Fibroblast of pulmonary artery (primary cell): Measurements from ENCODE around the gene RLN3.

Source experiments
- DNase-seq: peaks from one replicate; pipeline ENCODE4 v3.0.0-alpha.2; 2010; ENCODE audit warnings: low read depth
- H3K4me3 ChIP-seq: replicated peaks from 2 replicates; pipeline ENCODE4 v1.5.1; 2011; ENCODE audit warnings: low read depth, mild to moderate bottlenecking, control low read depth, low read length, moderate library complexity
- TF ChIP-seq, protein P1 (sequence below): IDR thresholded peaks from 2 replicates; pipeline ENCODE4 v1.5.1; 2011; ENCODE audit warnings: mild to moderate bottlenecking, control low read depth, low read length, inconsistent platforms; ENCODE audit errors: missing control alignments

RLN3 gene

DNA sequence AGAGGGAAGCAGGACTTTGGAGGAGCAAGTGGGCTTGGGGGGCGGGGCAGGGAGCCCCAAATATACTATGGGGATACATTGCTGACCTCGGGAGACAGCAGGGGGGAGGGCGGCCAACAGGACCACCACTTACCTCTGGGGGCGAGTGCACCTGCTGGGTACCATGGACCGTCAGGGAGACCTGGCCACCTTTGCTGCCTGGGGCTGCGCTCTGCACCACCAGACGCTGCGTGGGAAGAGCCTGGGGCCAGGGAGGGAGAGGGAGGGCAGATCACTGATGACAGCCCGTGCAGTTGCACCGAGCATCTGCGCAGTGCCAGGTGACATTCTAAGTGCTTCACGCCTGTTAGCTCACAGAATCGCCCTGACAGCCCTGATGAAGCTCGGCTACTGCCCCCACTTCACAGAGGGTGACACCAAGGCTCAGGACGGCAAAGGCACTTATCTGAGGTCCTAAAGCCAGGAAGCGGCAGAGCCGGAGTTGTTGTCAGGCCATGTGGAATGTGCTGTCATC is 45.9 kb upstream of the RLN3 start:
- TF ChIP-seq, protein P1, sequence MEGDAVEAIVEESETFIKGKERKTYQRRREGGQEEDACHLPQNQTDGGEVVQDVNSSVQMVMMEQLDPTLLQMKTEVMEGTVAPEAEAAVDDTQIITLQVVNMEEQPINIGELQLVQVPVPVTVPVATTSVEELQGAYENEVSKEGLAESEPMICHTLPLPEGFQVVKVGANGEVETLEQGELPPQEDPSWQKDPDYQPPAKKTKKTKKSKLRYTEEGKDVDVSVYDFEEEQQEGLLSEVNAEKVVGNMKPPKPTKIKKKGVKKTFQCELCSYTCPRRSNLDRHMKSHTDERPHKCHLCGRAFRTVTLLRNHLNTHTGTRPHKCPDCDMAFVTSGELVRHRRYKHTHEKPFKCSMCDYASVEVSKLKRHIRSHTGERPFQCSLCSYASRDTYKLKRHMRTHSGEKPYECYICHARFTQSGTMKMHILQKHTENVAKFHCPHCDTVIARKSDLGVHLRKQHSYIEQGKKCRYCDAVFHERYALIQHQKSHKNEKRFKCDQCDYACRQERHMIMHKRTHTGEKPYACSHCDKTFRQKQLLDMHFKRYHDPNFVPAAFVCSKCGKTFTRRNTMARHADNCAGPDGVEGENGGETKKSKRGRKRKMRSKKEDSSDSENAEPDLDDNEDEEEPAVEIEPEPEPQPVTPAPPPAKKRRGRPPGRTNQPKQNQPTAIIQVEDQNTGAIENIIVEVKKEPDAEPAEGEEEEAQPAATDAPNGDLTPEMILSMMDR, result no peak
- H3K4me3 ChIP-seq, result no peak overlapping the region
- no peak for DNase-seq

DNA sequence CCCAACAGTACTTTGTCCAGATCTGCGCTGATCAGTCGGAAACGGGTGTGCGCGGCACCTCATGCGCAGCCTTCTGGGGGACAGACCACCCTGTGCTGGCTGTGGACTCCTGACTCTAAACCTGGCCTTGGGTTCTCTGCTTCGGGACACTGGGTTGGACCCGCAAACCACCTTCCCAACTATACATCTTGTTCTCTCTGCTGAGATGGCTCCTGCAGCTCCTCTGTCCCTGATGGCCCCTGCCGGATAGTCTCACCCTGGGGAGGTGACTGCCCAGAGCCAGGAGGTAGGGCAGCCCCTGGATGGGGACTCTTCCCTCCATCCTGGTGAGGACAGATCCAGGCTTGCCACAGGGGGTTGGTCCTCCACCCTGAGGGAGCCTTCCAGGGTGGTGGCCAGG is 45.2 kb upstream of the RLN3 start:
- no peak overlapping the region for H3K4me3 ChIP-seq
- TF ChIP-seq, protein P1, result no peak
- DNase-seq, result no peak

DNA sequence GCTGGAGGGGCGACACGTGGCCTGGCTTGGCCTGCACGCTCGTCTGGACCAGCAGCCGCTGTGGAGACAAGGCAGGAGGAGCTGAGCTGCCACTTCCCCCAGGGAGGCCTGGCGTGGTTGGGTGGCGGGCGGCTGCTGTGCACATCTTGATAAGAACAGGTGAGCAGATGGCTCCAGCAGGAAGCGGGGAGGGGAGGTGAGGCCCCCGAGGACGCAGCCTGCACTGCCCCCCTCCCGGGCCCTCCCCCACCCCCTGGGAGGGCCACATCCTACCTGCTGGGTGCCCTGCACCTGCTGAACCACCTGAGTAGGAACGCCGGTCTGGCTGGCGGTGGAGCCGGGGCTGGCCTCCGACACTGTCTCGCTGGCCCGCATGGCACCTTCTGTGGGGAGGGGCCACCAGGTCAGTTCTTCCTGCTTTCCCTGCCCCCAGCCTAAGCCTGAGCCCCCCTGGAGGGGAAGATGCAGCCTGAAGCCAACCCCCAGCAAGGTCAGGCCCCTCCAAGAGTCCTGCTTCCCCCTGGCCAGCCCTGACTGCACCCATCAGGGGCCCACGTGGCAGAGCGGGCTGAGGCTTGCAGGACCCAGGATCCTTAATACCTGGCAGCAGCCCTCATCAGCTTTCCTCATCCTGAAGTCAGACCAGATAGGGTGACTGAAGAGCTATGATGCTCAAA is 44.6 kb upstream of the RLN3 start:
- DNase-seq, result no peak
- no peak overlapping the region for H3K4me3 ChIP-seq
- TF ChIP-seq, protein P1, result no peak

DNA sequence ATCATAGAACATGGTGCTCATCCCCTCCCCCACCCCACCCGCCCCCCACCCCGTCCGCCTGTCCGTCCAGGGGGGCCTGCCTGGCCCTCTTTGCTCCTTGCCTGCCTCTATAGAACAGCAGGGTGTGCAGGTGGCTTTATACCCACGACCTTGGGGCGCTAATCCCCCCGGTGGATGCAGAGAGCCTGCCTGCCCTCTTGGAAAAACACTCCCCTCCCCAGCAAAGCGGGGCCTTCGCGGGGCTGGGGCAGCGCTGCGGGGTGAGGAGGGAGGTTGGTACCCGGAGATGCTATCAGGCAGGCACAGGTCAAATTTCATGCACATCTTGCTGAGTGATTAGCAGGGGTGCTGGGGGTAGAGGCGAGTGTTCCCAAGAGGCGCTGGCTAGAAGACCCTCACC is 43.8 kb upstream of the RLN3 start:
- no peak for DNase-seq
- no peak overlapping the region for H3K4me3 ChIP-seq
- TF ChIP-seq, protein P1, result no peak

DNA sequence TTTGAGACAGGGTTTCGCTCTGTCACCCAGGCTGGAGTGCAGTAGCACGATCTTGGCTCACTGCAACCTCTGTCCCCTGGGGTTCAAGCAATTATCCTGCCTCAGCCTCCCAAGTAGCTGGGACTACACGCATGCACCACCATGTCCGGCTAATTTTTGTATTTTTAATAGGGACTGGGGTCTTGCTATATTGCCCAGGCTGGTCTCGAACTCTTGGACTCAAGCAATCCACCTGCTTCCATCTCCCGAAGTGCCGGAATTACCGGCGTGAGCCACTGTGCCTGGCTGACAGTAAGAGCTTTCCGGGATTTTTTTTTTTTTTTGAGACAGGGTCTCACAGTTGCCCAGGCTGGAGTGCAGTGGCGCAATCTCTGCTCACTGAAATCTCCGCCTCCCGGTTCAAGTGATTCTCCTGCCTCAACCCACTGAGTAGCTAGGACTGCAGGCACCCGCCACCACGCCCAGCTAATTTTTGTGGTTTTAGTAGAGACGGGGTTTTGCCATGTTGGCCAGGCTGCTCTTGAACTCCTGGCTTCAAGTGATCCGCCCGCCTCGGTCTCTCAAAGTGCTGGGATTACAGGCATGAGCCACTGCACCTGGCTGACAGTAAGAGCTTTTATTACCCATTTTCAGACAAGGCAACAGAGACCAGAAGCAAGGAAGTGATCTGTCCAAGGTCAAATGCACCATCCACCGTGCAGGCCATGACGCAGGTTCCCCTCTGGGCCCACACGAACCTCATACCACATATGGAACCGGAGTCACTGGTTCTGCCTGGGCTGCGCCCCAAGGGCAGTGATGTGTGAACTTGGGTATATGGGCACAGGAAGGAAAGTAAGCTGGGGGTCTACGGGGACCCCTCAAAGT is 42.8 kb upstream of the RLN3 start:
- H3K4me3 ChIP-seq, result no peak overlapping the region
- no peak for DNase-seq
- TF ChIP-seq, protein P1, result no peak

DNA sequence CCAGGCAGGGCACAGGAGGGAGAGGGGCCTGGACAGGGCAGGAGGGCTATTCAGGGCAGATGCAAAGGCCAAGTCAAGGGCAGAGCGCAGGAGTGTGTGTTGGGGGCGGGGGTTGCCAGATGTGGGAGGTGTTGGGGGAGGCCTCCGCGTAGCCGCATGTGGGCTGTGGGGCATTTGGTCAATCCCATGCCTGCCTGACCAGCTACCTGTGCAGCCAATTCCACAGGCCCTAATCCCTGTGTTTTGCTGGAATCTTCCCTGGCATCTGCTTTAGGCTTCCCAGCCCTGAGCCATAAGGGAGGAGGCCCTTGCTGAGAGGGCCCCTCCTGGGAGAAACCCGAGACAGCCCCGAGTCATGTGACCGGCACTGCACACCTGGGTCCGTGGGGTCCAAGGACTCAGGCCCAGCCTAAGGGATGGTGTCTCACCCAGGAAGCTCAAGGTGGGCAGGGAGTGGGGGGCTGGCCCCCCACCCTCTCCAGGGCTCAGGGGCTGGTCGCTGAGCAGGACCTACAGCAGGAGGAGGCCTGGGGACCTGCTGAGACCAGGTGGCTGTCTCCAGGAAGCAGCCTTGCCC is 42.1 kb upstream of the RLN3 start:
- TF ChIP-seq, protein P1, result no peak
- no peak overlapping the region for H3K4me3 ChIP-seq
- DNase-seq, result no peak
